Endodermal cell (in vitro differentiated cells): ENCODE measurements around the gene PIAS1. TPM values are rescaled to one million over a fixed set of nuclear protein-coding genes. Genes with fewer than 3 reads are reported as not detected.

Experiments
- DNase-seq: peaks from one replicate; pipeline ENCODE4 v3.0.0-alpha.2; 2017
- H3K27ac ChIP-seq: 2 replicates; pipeline ENCODE4 v1.5.1; 2013; ENCODE audit warnings: mild to moderate bottlenecking, low read depth, low read length, moderate library complexity
- H3K27me3 ChIP-seq: 2 replicates; pipeline ENCODE4 v1.6.1; 2013; ENCODE audit warnings: mild to moderate bottlenecking, low read length, moderate library complexity; ENCODE audit not compliant: insufficient read depth, control insufficient read depth, poor library complexity, severe bottlenecking
- H3K36me3 ChIP-seq: 2 replicates; pipeline ENCODE4 v1.7.0; 2013; ENCODE audit warnings: mild to moderate bottlenecking, low read length, moderate library complexity; ENCODE audit not compliant: control insufficient read depth, insufficient read depth
- H3K4me1 ChIP-seq: one replicate; pipeline ENCODE4 v1.7.0; 2013; ENCODE audit warnings: low read length; ENCODE audit not compliant: control insufficient read depth, insufficient read depth
- H3K4me3 ChIP-seq: 2 replicates; pipeline ENCODE4 v1.5.1; 2013; ENCODE audit warnings: mild to moderate bottlenecking, low read length, moderate library complexity
- H3K9ac ChIP-seq: 2 replicates; pipeline ENCODE4 v1.6.1; 2013; ENCODE audit warnings: mild to moderate bottlenecking, low read length, moderate library complexity; ENCODE audit not compliant: poor library complexity, severe bottlenecking; ENCODE audit errors: extremely low read depth
- H3K9me3 ChIP-seq: 2 replicates; pipeline ENCODE4 v1.6.1; 2013; ENCODE audit warnings: mild to moderate bottlenecking, low read length, moderate library complexity; ENCODE audit not compliant: control insufficient read depth
- H3K27ac Mint-ChIP-seq: 2 replicates; pipeline ENCODE4 v1.8.0; 2020; ENCODE audit warnings: mixed read lengths
- H3K27me3 Mint-ChIP-seq: 2 replicates; pipeline ENCODE4 v1.8.0; 2021; ENCODE audit warnings: mild to moderate bottlenecking, mixed read lengths; ENCODE audit not compliant: insufficient read depth
- H3K36me3 Mint-ChIP-seq: 2 replicates; pipeline ENCODE4 v1.8.0; 2020; ENCODE audit warnings: low read depth, mixed read lengths
- H3K4me1 Mint-ChIP-seq: 2 replicates; pipeline ENCODE4 v1.8.0; 2020; ENCODE audit warnings: mixed read lengths
- H3K4me3 Mint-ChIP-seq: 2 replicates; pipeline ENCODE4 v1.8.0; 2020; ENCODE audit warnings: mild to moderate bottlenecking, moderate library complexity, mixed read lengths
- H3K9me3 Mint-ChIP-seq: 2 replicates; pipeline ENCODE4 v1.8.0; 2020; ENCODE audit warnings: mild to moderate bottlenecking, mixed read lengths
- WGBS, 2 experiments: methylation state at CpG; one replicate each; pipeline versions ENCODE4 v1.1.5 to v1.1.7; 2013; ENCODE audit warnings: missing lambda C conversion rate in 2 of 2, mixed read lengths in 1 of 2; ENCODE audit not compliant: insufficient coverage in 1 of 2, insufficient read length in 1 of 2; 5-methylcytosine and 5-hydroxymethylcytosine counted together
- total RNA-seq, 2 donors: library from RNA; stranded (reverse); fragmentation: NEBNext Ultra II Directional in 1 of 2; extraction: Animal tissue kit (Norgen Biotek cat#: 25700) in 1 of 2; gene quantifications; 2 replicates in 1 of 2; 3 replicates in 1 of 2; pipeline ENCODE4 v1.2.1, GENCODE V29; 2021
- TF ChIP-seq, protein P1 (sequence below): fragments of 200-600 bp; sonication (generic); conservative IDR thresholded peaks from 2 replicates; pipeline ENCODE4 v1.5.0; 2021; ENCODE audit warnings: antibody characterized with exemption, mild to moderate bottlenecking

Gene PIAS1
- total RNA-seq, 2 donors from 2014 or later = 38.0 to 40.1 TPM

DNA sequence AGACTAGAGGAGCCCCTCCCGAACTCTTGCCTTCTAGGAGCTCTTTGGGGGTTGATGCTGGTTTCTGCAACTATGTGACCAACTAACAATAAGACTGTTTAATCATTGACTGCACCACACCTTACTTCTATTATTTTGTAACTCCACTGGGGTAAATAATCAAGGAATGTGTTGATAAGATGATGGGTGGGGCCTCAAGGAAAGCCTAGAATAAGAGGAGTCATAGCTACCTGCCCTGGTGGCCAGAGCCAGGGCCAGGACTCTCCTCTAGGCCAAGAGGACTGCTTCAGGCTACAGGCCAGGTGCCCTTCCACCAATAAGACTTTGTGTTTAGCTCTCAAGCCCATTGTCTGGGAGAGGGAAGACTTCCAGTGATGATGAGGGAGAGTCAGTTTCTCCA, 41.2 kb upstream of the PIAS1 start:
- H3K27me3 ChIP-seq = no peaks in the 10 kb centered on the region
- H3K4me1 ChIP-seq = no peaks in the 10 kb centered on the region
- Mint-ChIP-seq H3K36me3 (peaks cover 1% of the 10 kb centered on the region), H3K27ac (peak overlapping the region; percentile 20), H3K9me3 (peaks cover 7% of the 10 kb centered on the region), H3K4me3 (no peak overlapping the region), H3K4me1 (peaks cover 16% of the 10 kb centered on the region), H3K27me3 (no peaks in the 10 kb centered on the region)
- no peak overlapping the region for H3K9ac ChIP-seq
- H3K27ac ChIP-seq = no peak overlapping the region
- no peak overlapping the region for H3K4me3 ChIP-seq
- peaks cover under 1% of the 10 kb centered on the region for H3K9me3 ChIP-seq
- no peaks in the 10 kb centered on the region for H3K36me3 ChIP-seq
- no peak for DNase-seq
- TF ChIP-seq, protein P1, sequence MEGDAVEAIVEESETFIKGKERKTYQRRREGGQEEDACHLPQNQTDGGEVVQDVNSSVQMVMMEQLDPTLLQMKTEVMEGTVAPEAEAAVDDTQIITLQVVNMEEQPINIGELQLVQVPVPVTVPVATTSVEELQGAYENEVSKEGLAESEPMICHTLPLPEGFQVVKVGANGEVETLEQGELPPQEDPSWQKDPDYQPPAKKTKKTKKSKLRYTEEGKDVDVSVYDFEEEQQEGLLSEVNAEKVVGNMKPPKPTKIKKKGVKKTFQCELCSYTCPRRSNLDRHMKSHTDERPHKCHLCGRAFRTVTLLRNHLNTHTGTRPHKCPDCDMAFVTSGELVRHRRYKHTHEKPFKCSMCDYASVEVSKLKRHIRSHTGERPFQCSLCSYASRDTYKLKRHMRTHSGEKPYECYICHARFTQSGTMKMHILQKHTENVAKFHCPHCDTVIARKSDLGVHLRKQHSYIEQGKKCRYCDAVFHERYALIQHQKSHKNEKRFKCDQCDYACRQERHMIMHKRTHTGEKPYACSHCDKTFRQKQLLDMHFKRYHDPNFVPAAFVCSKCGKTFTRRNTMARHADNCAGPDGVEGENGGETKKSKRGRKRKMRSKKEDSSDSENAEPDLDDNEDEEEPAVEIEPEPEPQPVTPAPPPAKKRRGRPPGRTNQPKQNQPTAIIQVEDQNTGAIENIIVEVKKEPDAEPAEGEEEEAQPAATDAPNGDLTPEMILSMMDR = no peak
- 78% methylated on average over 1 of the region's 1 CpG; no CpG with 5 or more reads in 1 of the 2 experiments for WGBS, 2 experiments

DNA sequence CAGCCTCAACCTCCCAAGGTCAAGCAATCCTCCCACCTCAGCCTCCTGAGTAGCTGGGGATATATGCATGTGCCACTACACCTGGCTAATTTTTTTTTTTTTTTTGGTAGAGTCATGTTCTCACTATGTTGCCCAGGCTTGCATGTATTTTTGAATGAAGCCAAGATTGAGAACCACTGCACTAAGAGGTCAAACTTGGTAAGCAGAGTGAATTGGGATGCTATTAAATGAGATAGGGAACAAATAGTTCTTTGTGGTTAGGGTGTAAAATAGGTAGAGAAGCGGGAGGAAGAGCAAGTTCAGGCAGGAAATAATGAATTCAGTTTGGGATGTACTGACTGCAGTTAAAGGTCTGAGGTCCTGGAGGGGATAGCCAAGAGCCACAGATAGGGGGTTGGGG, 39.9 kb upstream of the PIAS1 start:
- H3K9me3 Mint-ChIP-seq = no peaks in the 10 kb centered on the region
- Histone ChIP-seq H3K9ac (no peak overlapping the region), H3K36me3 (no peaks in the 10 kb centered on the region), H3K4me1 (no peaks in the 10 kb centered on the region), H3K9me3 (no peaks in the 10 kb centered on the region), H3K4me3 (no peak overlapping the region), H3K27ac (no peak overlapping the region), H3K27me3 (no peaks in the 10 kb centered on the region)
- H3K36me3 Mint-ChIP-seq = no peaks in the 10 kb centered on the region
- 96 to 100% methylated on average over 1 of the region's 1 CpG for WGBS, 2 experiments
- no peak for DNase-seq
- no peak overlapping the region for H3K27ac Mint-ChIP-seq
- no peak overlapping the region for H3K4me3 Mint-ChIP-seq
- H3K27me3 Mint-ChIP-seq = no peaks in the 10 kb centered on the region
- H3K4me1 Mint-ChIP-seq = peaks cover 16% of the 10 kb centered on the region
- TF ChIP-seq, protein P1 = no peak

DNA sequence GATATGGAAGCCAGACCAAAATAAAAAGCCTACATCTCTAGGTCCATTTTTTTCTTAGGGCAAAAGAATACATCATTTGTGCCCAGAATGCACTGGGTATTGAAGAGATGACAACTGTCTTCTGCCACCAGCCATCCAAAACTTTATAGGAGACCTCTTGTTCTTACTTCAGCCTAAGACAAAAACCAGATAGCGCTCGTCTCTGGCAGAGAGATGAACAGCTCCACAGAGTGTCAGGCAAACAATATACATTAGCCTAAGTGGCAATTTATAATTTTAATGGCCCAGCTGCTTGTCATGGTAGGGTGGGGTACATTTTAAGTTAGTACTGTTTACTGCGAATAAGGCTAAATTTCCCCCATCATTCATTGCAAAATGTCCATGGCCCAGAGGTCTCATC, 38.9 kb upstream of the PIAS1 start:
- H3K9me3 Mint-ChIP-seq = no peaks in the 10 kb centered on the region
- Histone ChIP-seq H3K36me3 (no peaks in the 10 kb centered on the region), H3K27me3 (no peaks in the 10 kb centered on the region), H3K27ac (no peak overlapping the region), H3K4me1 (no peaks in the 10 kb centered on the region), H3K9ac (no peak overlapping the region), H3K9me3 (no peaks in the 10 kb centered on the region), H3K4me3 (no peak overlapping the region)
- TF ChIP-seq, protein P1 = no peak
- no peak overlapping the region for H3K27ac Mint-ChIP-seq
- peaks cover 15% of the 10 kb centered on the region for H3K4me1 Mint-ChIP-seq
- 93 to 95% methylated on average over 2 to 3 of the region's 3 CpGs for WGBS, 2 experiments
- H3K36me3 Mint-ChIP-seq = no peaks in the 10 kb centered on the region
- no peak for DNase-seq
- H3K4me3 Mint-ChIP-seq = no peak overlapping the region
- H3K27me3 Mint-ChIP-seq = no peaks in the 10 kb centered on the region
